CD4-positive, alpha-beta T cell treated with Interleukin-4 for 1 hour (primary cell): ENCODE results near the gene FAM3D.
A peak's percentile ranks its signal among the peaks of the same experiment; 100 is the strongest.
"Not testable (repeated sequence)": the region's sequence is repeated elsewhere in the genome, so short reads cannot be mapped to it uniquely, and the experiment has no call there.

Experiments
- DNase-seq, 2 donors: peaks; one replicate each; pipeline ENCODE4 v3.0.0-alpha.2; 2020 to 2022

FAM3D gene, protein sequence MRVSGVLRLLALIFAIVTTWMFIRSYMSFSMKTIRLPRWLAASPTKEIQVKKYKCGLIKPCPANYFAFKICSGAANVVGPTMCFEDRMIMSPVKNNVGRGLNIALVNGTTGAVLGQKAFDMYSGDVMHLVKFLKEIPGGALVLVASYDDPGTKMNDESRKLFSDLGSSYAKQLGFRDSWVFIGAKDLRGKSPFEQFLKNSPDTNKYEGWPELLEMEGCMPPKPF

DNA sequence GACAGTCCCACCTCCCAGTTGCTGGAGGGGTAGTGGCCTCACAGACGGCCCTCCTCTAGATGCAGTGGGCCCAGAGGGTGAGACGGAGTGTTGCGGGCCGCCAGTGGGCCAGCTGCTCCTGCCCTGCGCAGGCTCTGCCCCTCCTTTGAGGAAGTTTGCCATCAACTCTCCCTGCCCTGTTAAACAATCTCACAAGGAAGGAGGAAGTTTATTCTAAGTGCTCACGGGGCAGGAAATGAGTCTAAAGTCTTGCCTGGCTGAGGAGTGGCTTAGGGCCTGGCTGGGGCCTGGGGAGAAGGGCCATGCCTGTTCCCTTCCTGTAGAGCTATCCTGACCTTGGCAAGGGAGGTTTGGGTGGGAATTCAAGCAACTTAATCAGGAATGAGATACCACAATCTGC lies at the start of gene FAM3D:
Gene FAM3D, minus strand, starts transcription at position 92 of the 400 bp plus-strand sequence. CDS start 11,211 bp downstream, outside the sequence.
- DNase-seq, result peak in 1 of 2 donors; percentile 26

DNA sequence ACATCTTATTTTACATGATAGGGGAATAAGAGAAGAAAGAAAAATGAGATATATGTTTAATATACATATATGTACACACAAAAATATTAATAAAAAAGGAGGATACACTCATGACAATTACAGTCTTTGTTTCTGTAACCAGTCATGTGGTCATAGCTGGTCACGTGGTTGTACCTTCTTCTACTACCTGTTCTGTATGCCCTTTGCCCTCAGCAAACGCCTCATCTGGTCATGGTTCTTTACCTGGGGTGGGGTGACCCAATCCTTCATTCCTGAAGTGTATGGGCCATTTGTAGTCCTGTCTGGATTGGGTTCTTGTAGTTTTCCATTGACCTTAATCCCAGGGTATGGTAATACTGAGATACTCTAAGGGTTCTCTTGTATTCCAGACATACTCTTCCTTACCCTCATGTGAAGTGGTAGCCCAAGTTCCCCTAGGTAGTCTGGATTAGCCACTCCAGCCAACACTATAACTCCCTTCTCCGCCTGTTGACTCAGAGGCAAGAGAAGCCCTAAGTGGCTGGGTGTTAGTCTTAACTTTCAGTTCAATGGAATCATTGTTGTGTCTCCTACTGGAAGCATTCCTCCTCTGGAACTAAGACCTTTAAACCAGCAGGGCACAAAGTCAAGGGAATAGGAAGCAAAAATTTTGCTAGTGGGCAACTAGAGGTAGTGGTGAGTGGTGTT lies 47.3 kb upstream of the FAM3D start:
- DNase-seq, result no peak

DNA sequence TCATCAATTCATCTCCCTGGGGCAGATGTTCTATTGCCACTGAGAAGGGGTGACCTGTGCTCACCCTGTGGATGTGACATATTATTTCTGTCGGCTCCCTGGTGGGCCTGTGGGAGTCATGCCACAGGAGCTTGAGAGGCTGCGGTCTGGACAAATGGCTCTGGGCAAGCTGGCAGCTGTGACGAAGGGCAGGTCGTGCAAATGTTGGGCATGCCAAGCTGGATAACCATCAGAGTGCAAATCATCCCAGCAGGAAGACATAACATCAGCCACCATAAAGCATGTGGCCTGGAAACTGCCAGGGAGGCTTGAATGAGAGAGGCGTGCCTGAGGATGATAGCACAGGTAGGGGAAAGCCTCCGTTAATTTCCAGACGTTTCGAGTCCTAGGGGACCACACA lies 45.3 kb upstream of the FAM3D start:
- DNase-seq, result no peak

DNA sequence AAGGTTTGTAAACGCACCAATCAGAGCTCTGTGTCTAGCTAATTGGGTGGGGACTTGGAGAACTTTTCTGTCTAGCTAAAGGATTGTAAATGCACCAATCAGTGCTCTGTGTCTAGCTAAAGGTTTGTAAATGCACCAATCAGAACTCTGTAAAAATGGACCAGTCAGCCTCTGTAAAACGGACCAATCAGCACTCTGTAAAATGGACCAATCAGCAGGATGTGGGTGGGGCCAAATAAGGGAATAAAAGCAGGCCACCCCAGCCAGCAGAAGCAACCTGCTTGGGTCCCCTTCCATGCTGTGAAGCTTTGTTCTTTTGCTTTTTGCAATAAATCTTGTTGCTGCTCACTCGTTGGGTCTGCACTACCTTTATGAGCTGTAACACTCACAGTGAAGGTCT lies 42.4 kb upstream of the FAM3D start:
- not testable (repeated sequence) for DNase-seq

DNA sequence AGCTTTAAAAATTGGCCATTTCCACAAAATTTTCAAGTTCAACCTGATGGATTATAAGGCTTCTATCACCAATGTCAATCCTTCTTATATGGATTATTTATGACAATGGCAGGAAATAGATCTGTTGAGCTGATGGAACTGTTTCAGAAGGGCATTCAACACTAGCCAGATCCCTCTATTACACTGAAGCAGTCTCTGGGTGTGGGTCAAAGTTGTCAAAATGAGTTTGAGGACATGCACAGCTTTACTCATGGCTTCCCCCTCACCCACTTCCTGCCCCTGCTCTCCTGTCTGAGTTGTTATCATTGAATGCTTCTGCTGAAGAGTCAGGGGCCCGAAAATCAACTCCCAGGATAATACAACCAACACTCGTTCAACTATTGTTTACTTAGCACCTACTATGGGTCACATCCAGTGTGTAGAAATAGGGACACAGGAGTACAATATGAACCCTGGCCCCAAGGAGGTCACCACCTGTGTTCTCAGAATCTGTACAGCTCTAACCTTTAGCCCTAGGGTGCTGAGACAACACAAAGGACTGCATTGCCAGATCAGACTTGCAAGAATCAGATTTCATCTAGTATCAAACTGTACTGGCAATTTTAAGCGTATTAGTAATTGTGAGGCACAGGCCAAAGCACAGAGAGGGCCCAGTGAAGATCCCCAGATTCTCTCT lies 41.7 kb upstream of the FAM3D start:
- DNase-seq, result no peak

DNA sequence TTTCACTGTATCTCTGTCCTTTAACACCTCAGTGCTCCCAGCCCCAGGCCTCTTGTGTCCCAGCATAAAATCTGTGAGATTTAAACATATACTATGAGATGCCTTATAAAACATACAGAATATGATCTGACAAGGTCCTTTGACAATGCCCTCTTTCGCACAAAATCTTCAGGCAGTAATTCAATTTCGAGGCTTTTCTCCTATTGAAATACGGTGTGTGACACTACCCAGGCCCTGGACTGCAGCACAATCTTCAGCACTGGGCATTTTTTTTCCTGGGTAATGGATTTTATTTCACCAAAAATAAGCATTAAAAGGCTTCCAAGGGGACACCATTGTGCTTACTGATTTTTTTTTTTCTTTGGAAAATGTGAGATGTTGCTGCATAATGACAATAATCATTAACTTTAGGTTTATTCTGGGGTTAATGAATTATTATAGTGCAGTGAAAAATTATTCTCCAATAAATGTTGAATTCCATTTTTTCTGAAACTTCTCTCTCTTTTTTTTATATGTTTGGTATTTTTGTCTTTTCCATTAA lies 40.9 kb upstream of the FAM3D start:
- DNase-seq, result no peak

DNA sequence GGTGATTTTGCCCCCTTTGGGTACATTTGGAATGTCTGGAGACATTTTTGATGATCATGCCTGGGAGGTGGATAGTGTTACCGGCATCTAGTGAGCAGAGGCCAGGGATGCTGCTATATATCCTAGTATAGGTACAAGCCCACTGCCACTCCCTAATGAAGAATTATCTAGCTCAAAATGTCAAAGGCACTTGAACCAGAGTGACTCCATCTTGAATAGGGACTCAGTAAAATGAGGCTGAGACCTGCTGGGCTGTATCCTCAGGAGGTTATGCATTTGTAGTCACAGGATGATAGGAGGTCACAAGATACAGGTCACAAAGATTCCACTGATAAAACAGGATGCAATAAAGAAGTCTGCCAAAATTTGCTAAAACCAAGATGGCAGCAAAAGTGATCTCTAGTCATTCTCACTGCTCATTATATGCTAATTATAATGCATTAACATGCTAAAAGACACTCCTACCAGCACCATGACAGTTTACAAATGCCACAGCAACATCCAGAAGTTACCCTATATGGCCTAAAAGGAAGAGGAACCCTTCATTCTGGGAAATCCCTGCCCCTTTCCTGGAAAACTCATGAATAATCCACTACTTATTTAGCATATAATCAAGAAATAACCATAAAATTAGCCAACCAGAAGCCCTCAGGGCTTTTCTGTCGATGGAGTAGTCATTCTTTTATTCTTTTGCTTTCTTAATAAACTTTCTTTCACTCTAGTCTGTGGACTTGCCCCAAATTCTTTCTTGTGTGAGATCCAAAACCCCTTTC lies 40.0 kb upstream of the FAM3D start:
- no peak for DNase-seq

DNA sequence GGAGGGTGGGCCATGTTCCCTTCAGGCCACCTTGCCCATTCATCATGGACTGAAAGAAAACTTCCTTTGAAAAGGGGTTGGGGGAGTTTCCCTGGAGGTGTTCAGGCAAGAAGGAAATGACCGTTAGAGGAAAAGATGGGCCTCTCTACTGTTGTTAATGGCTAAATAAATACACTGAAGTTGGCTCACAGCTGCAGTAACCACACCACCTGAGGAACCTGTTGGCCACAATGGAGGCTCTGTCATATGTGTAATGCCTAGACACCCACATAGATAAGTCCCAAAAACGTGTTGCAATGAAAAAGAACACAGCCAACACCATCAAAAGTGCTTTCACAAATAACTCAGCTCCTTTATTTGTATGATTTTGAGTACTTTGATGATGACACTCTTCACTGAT lies 38.2 kb upstream of the FAM3D start:
- DNase-seq, result no peak

DNA sequence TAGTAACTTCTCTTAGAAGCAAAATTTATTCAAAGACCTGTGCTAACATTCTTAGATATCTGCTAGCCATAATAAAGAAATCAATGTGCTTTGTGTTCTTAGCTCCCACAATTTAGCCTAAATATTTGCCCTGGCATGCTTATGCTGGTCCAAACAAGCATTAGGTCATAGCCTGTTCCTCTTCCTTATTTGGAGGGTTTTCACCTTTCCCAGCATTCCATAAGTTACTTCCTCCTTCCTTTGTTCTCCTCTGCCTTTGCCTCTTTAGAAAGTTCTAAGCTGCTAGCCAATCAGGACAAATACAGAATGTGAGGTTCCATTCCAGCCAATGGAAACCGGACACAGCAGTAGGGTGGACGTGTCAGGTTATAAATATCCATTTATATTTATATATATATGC lies 37.7 kb upstream of the FAM3D start:
- not testable (repeated sequence) for DNase-seq

DNA sequence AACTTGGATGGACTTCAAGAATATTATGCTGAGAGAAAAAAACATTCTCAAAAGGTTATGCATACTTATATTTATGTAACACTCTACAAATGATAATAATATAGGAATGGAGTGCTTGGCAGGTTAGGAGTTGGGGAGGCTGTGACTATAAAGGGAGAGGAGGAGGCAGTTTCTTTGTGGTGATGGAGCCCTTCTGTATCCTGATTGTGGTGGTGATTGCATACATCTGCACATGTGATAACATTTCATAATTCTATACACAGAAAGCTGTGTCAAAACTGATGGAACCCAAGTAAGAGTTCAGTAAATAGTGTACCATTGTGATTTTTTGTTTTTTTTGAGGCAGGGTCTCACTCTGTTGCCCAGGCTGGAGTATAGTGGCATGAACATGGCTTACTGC lies 31.7 kb upstream of the FAM3D start:
- DNase-seq, result no peak

DNA sequence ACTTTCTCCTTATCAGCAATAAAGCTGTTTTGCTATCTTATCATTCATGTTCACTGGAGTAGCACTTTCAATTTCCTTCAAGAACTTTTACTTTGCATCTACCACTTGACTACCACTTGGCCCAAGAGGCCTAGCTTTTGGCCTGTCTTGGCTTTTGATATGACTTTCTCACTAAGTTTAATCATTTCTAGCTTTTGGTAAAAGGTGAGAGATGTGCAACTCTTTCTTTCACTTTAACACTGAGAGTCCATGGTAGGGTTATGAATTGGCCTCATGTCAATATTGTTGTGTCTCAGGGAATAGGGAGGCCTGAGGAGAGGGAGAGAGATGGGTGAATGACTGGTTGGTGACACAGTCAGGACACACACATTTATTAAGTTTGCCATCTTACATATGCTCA lies 31.0 kb upstream of the FAM3D start:
- DNase-seq, result no peak

DNA sequence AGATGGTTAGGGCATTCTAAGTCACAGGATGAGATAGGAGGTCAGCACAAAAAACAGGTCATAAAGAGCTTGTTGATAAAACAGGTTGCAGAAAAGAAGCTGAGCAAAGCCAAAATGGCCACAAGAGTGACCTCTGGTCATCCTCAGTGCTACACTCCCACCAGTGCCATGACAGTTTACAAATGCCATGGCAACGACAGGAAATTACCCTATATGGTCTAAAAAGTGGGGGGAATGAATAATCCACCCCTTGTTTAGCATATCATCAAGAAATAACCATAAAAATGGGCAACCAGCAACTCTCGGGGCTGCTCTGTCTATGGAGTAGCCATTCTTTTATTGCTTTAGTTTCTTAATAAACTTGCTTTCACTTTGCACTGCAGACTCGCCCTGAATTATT lies 30.2 kb upstream of the FAM3D start:
- not testable (repeated sequence) for DNase-seq

DNA sequence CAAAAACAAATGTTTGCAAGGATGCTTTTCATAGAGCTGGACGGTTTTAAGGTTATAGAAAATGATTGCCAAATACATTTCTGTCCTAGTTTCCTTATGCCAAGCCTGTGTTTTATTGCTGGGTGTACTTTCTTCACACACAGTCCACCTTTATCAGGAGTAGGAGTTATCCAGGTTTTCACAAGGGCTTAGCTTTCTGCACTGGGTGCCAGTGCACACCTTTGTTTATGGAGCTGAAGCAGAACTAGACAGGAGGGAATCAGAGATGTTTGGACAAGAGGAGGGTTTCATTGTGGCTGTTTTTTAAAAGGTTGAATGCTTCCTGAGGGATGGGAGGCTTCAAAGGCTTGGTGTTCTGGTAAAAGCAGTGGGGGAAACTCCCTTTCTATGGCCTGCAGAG lies 29.5 kb upstream of the FAM3D start:
- no peak for DNase-seq

DNA sequence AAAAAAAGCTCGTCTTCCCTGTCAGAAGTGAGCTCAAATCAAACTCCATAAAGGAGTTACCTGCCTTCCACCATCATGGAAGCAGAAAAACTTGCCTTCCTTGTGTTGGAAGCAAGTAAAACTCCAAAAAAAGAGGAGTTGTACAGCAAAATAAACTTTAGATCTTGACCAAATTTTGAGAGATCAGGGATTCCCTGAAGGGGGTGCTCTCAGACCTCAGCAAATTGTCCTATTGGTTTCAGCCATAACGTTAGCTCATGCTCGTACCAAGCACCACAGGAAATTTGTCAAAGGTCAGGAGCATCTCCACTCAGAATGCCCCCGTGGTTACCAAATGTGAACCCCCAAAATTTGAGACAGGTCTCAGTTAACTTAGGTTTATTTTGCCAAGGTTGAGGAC lies 28.7 kb upstream of the FAM3D start:
- DNase-seq, result not testable (repeated sequence)

DNA sequence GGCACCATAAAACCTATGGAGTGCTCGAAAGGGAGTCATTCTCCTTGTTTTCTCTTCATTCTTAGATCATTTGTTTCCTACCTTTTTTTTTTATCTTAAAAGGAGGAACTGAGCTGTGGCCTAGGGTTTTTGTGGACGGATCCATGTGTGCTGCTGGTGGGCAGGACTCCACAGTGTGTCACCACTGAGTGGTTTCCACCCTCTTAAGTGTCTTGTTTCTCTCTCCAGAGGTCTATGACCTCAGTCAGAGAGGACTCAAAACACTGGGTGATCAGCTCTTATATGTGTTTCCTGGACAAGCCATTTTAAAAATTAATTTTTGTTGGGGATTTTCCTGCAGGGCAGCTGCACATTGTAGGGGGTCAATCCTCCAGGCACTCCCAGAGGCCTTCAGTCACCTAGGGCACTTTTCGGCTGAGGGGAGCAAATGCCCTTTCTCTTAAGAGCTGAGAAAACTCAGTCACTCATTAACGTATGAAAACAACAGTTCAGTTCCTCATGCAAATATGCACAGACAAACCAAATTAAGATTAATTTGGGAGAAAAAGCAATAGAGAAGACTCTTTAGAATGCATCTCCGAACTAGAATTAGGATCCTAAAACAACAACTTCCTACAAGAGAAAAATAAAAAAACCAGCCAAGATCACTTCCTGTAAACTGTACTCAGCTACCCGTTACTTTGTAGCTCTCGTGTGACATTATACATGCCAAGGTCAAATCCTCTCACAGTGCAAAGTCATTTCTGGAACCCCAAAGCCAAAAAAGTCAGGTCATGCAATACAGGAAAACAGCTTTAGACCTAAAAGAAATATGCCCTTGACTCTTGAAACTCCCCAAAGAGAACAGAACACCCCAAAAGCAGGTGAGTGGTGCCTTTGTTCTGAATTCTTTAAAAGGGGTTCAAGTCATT lies 27.6 kb upstream of the FAM3D start:
- no peak for DNase-seq

DNA sequence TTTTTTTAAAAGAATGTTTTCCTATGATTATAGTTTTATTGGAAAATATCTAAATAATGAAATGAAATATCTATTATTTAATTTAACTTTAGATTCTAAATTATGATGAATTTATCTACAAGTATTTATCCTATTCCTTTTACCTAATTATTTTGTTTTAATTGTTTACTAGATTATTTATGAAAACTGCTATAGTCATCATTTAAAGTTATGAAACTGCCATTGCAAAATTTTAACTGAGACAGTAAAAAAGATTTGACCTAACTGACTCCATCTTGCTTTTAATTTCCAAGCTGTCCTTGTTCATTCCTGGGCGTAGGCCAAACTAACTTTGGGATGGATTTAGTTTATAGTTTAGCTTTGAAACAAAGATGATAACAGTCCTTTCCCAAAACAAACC lies 25.9 kb upstream of the FAM3D start:
- no peak for DNase-seq

DNA sequence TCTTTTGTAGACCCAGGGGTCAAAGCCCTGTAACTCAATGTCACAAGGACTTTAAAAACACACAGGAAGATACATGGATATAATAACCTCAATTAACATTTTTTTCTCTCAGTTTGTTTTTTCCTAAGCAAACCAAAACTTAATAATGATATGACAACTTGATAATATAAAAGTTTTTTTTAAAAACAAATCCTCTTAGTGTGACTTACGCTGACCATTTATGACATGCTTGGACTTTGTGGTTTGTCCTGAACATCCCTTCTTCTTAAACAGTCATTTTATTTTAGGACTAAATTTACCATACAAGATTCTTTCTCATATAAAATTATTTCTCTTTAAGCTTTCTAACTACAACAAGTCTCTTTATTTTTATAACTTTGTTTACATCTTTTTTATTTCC lies 25.4 kb upstream of the FAM3D start:
- DNase-seq, result no peak

DNA sequence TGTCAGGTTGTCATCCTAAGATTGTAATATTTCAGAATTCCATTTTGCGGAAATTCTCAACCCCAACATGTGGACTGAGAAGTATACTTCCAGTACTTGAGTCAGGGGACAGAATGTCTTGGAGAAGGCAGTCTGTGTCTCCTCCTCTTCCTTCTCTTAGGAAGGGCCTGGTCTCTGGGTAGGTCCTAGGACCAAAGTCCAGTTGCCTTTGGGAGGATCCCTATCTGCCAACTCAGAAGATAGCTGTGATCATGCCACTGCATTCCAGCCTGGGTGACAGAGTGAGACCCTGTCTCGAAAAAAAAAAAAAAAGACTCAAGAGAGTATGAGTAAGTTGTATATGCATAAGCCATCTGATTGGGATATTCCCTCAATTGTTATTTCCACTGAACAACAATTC lies 23.9 kb upstream of the FAM3D start:
- DNase-seq, result no peak

DNA sequence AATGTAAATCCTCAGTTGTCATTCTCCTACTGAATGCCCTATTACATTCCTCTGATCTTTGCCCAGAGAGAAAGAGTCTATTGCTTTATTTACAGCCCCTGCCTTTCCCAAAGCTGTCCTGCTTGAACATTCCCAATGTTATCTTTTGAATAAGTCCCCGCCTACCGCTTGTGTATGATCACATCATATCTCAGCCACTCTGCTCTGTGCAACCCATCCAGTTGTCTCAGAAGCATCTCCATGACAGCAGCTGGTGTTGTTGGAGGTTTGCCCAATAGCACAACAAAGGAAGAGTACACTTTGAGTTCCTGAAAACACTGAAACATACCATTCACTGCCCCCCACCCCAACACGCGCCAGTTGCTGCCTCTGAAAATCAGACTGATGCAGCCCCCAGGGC lies 22.0 kb upstream of the FAM3D start:
- DNase-seq, result no peak

DNA sequence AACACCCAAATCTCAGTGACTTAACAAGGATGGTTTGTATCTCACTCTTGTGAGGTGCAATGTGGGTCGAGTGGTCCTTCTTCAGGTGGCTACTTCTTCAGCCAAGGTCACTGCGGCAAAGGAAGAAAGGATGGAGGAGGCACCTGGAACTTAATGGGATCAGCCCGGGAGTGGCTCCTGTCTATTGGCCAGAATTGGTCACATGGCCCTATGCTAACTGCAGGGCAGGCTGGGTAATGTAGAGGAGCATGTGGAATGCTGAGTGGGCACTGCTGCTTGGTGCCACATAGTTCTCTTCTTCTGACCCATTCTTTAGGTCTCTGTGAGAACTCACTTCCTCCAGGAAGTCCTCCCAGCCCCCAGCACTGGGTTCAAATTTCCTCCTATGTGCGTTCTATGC lies 20.3 kb upstream of the FAM3D start:
- DNase-seq, result no peak

DNA sequence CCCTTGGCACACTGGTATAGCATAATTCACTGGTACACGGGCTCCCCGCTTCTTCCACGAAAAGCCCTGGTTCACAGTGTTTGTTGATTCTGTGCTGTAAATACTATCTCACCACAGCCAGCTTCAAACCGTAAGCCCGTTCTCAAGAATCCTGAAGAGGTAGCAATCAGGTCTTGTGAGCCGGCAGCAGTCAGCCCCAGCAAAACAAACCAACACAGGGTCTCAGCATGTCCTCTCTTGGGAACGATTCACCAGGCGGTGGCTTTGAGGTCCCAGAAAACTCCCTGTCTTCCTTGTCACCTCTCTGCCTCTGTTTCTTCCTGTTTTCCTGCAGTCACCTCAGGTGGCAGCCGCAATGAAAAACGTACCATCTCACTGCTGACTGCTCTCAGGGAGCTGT lies 19.1 kb upstream of the FAM3D start:
- DNase-seq, result no peak

DNA sequence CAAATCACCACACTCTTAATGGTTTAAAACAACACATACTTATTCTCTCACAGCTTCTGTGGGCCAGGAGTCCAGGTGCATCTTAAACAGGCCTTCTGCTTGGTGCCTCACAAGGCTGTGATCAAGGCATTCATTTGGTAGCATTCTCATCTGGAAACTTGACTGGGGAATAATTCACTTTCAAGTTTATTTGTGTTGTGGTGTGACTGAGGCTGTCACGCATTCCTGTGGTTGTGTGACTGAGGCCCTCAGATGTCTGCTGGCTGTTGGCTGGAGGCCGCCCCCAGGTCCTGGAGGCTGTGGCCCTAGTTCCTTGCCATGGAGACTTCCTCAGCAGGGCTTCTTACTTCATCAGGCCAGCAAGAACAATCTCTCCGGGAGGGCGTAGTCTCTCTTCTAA lies 16.9 kb upstream of the FAM3D start:
- no peak for DNase-seq
